Measurements from ENCODE around the gene ENHO.

- TF ChIP-seq, protein P1, sequence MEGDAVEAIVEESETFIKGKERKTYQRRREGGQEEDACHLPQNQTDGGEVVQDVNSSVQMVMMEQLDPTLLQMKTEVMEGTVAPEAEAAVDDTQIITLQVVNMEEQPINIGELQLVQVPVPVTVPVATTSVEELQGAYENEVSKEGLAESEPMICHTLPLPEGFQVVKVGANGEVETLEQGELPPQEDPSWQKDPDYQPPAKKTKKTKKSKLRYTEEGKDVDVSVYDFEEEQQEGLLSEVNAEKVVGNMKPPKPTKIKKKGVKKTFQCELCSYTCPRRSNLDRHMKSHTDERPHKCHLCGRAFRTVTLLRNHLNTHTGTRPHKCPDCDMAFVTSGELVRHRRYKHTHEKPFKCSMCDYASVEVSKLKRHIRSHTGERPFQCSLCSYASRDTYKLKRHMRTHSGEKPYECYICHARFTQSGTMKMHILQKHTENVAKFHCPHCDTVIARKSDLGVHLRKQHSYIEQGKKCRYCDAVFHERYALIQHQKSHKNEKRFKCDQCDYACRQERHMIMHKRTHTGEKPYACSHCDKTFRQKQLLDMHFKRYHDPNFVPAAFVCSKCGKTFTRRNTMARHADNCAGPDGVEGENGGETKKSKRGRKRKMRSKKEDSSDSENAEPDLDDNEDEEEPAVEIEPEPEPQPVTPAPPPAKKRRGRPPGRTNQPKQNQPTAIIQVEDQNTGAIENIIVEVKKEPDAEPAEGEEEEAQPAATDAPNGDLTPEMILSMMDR (IDR thresholded peaks at IDR 0.05), result no peak
- TF ChIP-seq EZH2 (IDR thresholded peaks at IDR 0.05; ENCODE audit: borderline replicate concordance, insufficient read depth, low read depth, low read length, poor library complexity, severe bottlenecking), result no peak
Observed at GRCh38 chr9:34555936-34556525, 33.2 kb upstream of the ENHO start.

Data from B cell (primary cell).